Upper lobe of right lung (tissue), 1 donor: Measurements from ENCODE around the gene SCN2A. TPM values are rescaled to one million over a fixed set of nuclear protein-coding genes. Genes with fewer than 3 reads are reported as not detected.
"Not testable (repeated sequence)": the region's sequence is repeated elsewhere in the genome, so short reads cannot be mapped to it uniquely, and the experiment has no call there.

Source experiments
- ATAC-seq: fragments of 200-7000 bp; cut with Tn5 transposase; one replicate; pipeline ENCODE4 v1.9.1; 2020; ENCODE audit warnings: mild to moderate bottlenecking, moderate library complexity
- DNase-seq: peaks from one replicate; pipeline ENCODE4 v3.0.0-alpha.2; 2020
- H3K27ac ChIP-seq: fragments of 200-600 bp; one replicate; pipeline ENCODE4 v1.8.0; 2022
- H3K27me3 ChIP-seq: fragments of 200-600 bp; one replicate; pipeline ENCODE4 v1.8.0; 2022; ENCODE audit warnings: mild to moderate bottlenecking
- H3K36me3 ChIP-seq: fragments of 200-600 bp; one replicate; pipeline ENCODE4 v1.8.0; 2022
- H3K4me1 ChIP-seq: fragments of 200-600 bp; one replicate; pipeline ENCODE4 v1.8.0; 2022
- H3K4me3 ChIP-seq: fragments of 200-600 bp; one replicate; pipeline ENCODE4 v1.8.0; 2022; ENCODE audit warnings: mild to moderate bottlenecking
- H3K9me3 ChIP-seq: fragments of 200-600 bp; one replicate; pipeline ENCODE4 v1.8.0; 2022
- intact Hi-C: fragments of 100-400 bp; cut with DNase I; formaldehyde crosslinking; loops from one replicate; pipeline ENCODE4 v1.11.0; 2022
- total RNA-seq: library from RNA; stranded (reverse); fragmentation: NEBNext Ultra II Directional; extraction: Animal tissue kit (Norgen Biotek cat#: 25700); gene quantifications from one replicate; pipeline ENCODE4 v1.2.1, GENCODE V29; 2021
- TF ChIP-seq, protein P1 (sequence below): fragments of 200-600 bp; IDR thresholded peaks from one replicate; pipeline ENCODE4 v1.8.0; 2022; ENCODE audit warnings: antibody characterized with exemption
- donor health status: DM: no; HTN: yes; CAD: no; lungs with severe emphysema.

SCN2A gene
- total RNA-seq, 1 donor from 2014 or later: 0.58 TPM

GRCh38 chr2:165313509-165313908, 74.3 kb downstream of the SCN2A start:
- Histone ChIP-seq H3K4me3 (no peak overlapping the region), H3K36me3 (no peaks in the 10 kb centered on the region), H3K9me3 (no peaks in the 10 kb centered on the region), H3K27me3 (no peaks in the 10 kb centered on the region), H3K27ac (no peak overlapping the region), H3K4me1 (no peaks in the 10 kb centered on the region)
- intact Hi-C loops: no loop called here
- no peak for DNase-seq
- ATAC-seq: no peak
- TF ChIP-seq, protein P1, sequence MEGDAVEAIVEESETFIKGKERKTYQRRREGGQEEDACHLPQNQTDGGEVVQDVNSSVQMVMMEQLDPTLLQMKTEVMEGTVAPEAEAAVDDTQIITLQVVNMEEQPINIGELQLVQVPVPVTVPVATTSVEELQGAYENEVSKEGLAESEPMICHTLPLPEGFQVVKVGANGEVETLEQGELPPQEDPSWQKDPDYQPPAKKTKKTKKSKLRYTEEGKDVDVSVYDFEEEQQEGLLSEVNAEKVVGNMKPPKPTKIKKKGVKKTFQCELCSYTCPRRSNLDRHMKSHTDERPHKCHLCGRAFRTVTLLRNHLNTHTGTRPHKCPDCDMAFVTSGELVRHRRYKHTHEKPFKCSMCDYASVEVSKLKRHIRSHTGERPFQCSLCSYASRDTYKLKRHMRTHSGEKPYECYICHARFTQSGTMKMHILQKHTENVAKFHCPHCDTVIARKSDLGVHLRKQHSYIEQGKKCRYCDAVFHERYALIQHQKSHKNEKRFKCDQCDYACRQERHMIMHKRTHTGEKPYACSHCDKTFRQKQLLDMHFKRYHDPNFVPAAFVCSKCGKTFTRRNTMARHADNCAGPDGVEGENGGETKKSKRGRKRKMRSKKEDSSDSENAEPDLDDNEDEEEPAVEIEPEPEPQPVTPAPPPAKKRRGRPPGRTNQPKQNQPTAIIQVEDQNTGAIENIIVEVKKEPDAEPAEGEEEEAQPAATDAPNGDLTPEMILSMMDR: no peak

DNA sequence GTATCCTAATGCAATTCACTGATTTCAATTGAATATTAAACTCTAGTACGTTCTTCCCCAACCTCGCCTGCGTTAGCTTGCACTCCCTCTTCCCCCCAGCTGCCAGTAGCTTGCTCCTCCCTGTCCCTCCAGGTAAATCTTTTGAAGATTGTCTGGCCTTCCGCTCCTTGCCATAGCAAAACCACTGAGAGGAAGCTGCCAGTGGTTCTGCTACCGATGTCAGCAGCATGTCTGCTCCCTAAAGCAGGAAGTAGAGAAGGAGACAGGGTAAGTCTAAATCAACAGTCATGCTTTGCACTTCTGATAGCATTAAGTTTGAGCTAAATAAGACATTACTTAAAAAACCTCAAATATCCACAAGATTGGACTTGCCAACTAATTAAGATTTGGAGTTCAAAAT, 89.1 kb downstream of the SCN2A start:
- H3K9me3 ChIP-seq: no peaks in the 10 kb centered on the region
- TF ChIP-seq, protein P1: no peak
- DNase-seq (no peak), ATAC-seq (no peak)
- H3K27me3 ChIP-seq: no peaks in the 10 kb centered on the region
- no peaks in the 10 kb centered on the region for H3K4me1 ChIP-seq
- no peak overlapping the region for H3K27ac ChIP-seq
- no peaks in the 10 kb centered on the region for H3K36me3 ChIP-seq
- intact Hi-C loops: no loop called here
- no peak overlapping the region for H3K4me3 ChIP-seq

- DNase-seq, H3K27ac ChIP-seq, H3K27me3 ChIP-seq, intact Hi-C loops, H3K4me1 ChIP-seq, H3K36me3 ChIP-seq, ATAC-seq, H3K4me3 ChIP-seq, H3K9me3 ChIP-seq: not testable (repeated sequence)
These were observed 105.1 kb downstream of the SCN2A start for GRCh38 chr2:165344276-165344675.

GRCh38 chr2:165348441-165348840, 109.2 kb downstream of the SCN2A start:
- TF ChIP-seq, protein P1: no peak
- no peak for DNase-seq
- no peaks in the 10 kb centered on the region for H3K9me3 ChIP-seq
- no peaks in the 10 kb centered on the region for H3K36me3 ChIP-seq
- H3K27me3 ChIP-seq: no peaks in the 10 kb centered on the region
- intact Hi-C loops: no loop called here
- H3K4me3 ChIP-seq: no peak overlapping the region
- no peak for ATAC-seq
- H3K27ac ChIP-seq: no peak overlapping the region
- no peaks in the 10 kb centered on the region for H3K4me1 ChIP-seq

DNA sequence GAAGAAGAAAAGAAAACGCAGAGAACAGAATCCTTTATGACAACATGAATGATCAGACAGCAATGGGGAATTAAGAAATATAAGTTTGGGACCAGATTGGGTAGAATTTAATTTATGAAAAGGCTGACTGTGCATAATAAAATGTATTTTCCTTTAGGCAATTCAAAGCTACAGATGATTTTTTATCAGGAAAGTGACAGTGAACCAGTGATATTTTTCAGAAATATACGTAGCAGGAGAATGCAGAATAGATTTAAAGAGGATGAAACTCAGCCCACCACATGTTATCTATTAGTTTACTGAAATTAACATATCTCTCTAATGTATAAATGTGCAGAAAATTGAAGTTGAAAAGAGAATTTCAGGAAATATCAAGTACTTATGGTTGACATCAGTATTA, 110.0 kb downstream of the SCN2A start:
- no peak for DNase-seq
- Histone ChIP-seq H3K4me3 (no peak overlapping the region), H3K9me3 (no peaks in the 10 kb centered on the region), H3K27me3 (no peaks in the 10 kb centered on the region), H3K36me3 (no peaks in the 10 kb centered on the region), H3K4me1 (no peaks in the 10 kb centered on the region), H3K27ac (no peak overlapping the region)
- intact Hi-C loops: no loop called here
- TF ChIP-seq, protein P1: no peak
- ATAC-seq: no peak

DNA sequence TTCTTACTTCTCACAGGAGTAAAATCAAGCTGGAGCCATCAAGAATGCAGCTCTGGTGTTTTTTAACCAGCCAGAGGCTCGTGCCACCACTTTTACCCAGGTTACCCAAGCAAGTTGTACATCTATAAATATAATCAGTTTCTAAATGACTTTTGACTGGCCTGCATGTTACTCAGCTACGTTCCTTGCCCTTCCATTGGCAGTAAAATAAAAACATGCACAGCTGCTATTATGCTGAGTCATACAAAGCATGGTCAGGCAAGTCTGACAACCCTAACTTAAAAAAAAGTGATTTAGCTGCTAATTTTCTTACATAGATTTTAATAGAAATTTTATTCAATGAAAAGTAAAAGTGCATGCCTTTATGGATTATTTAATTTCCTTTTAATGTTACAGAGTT, 118.5 kb downstream of the SCN2A start:
- TF ChIP-seq, protein P1: no peak
- Histone ChIP-seq H3K9me3 (no peaks in the 10 kb centered on the region), H3K27ac (no peak overlapping the region), H3K27me3 (no peaks in the 10 kb centered on the region), H3K4me3 (no peak overlapping the region), H3K36me3 (no peaks in the 10 kb centered on the region), H3K4me1 (no peaks in the 10 kb centered on the region)
- intact Hi-C loops: no loop called here
- DNase-seq: no peak
- no peak for ATAC-seq
